Measurements from ENCODE around the gene AIFM1.

- TF ChIP-seq POLR2A (IDR thresholded peaks at IDR 0.05) (no peak), CTCF (IDR thresholded peaks at IDR 0.05) (no peak)
These were observed 31.8 kb upstream of the AIFM1 start for GRCh38 chrX:130197464-130197863.

Data from lower leg skin (tissue), 3 donors.